Psoas muscle (tissue), 8 donors: ENCODE results near the gene PAN2. TPM values are rescaled to one million over a fixed set of nuclear protein-coding genes. Genes with fewer than 3 reads are reported as not detected.
A peak's percentile ranks its signal among the peaks of the same experiment; 100 is the strongest.
"Not testable (repeated sequence)": the region's sequence is repeated elsewhere in the genome, so short reads cannot be mapped to it uniquely, and the experiment has no call there.

Experiments
- ATAC-seq, 4 donors: fragments of 200-7000 bp; cut with Tn5 transposase; one replicate each; pipeline ENCODE4 v1.9.1; 2020; ENCODE audit warnings: moderate library complexity in 3 of 4, mild to moderate bottlenecking in 2 of 4
- DNase-seq, 2 donors: peaks; one replicate each; pipeline ENCODE4 v3.0.0-alpha.2; 2020
- H3K27ac ChIP-seq: fragments of 200-600 bp; one replicate; pipeline ENCODE4 v1.8.0; 2022
- H3K27me3 ChIP-seq, 3 donors: fragments of 200-600 bp in 1 of 3; one replicate each; pipeline versions ENCODE4 v1.6.1 to v1.8.0; 2013 to 2022; ENCODE audit warnings: low read length in 2 of 3, mild to moderate bottlenecking in 2 of 3, moderate library complexity in 1 of 3; ENCODE audit not compliant: insufficient read depth in 3 of 3
- H3K36me3 ChIP-seq, 2 donors: fragments of 200-600 bp in 1 of 2; one replicate each; pipeline versions ENCODE4 v1.6.1 to v1.8.0; 2013 to 2022; ENCODE audit warnings: low read depth in 1 of 2, mild to moderate bottlenecking in 1 of 2, moderate library complexity in 1 of 2; ENCODE audit not compliant: insufficient read depth in 1 of 2
- H3K4me1 ChIP-seq: fragments of 200-600 bp; one replicate; pipeline ENCODE4 v1.8.0; 2022
- H3K4me3 ChIP-seq: fragments of 200-600 bp; one replicate; pipeline ENCODE4 v1.8.0; 2022; ENCODE audit warnings: mild to moderate bottlenecking
- H3K9me3 ChIP-seq: fragments of 200-600 bp; one replicate; pipeline ENCODE4 v1.8.0; 2022
- WGBS, 3 donors: extraction: QIAGEN DNeasy Blood & Tissue Kit; methylation state at CpG; one replicate each; pipeline versions ENCODE4 v1.1.6 to v1.1.7; 2013; 5-methylcytosine and 5-hydroxymethylcytosine counted together
- intact Hi-C, 2 donors: fragments of 100-400 bp; cut with DNase I; formaldehyde crosslinking; loops; one replicate each; pipeline versions ENCODE4 v1.11.0 to v1.14.2; 2022
- polyA plus RNA-seq, 3 donors: library from polyadenylated mRNA; stranded (reverse); fragments of 200-250 nt; gene quantifications; one replicate each; pipeline ENCODE4 v1.2.3, GENCODE V29; 2013
- total RNA-seq, 4 donors: library from RNA; stranded (reverse); fragmentation: NEBNext Ultra II Directional in 2 of 4; extraction: Animal tissue kit (Norgen Biotek cat#: 25700) in 2 of 4; gene quantifications; one replicate each; pipeline versions ENCODE4 v1.2.1 to v1.2.4, GENCODE V29; 2021 to 2023
- TF ChIP-seq, protein P1 (sequence below): fragments of 200-600 bp; IDR thresholded peaks from one replicate; pipeline ENCODE4 v1.8.0; 2022; ENCODE audit warnings: antibody characterized with exemption
- donor health status: healthy with polysubstance abuse.
- donor health status: DM: no; HTN: no; CAD: no; lungs with moderate emphysema.
- donor health status: Bipolar disorder and iron deficiency.
- donor health status: healthy.
- donor health status: DM: yes; HTN: yes; CAD: no.
- donor health status: DM: no; HTN: no; CAD: no.
- donor health status: DM: no; HTN: no; CAD: no.
- donor health status: DM: yes; HTN: yes; CAD: no.

Gene PAN2
- total and polyA plus RNA-seq, 7 donors: 17.3 to 37.5 (median 25.9) TPM

DNA sequence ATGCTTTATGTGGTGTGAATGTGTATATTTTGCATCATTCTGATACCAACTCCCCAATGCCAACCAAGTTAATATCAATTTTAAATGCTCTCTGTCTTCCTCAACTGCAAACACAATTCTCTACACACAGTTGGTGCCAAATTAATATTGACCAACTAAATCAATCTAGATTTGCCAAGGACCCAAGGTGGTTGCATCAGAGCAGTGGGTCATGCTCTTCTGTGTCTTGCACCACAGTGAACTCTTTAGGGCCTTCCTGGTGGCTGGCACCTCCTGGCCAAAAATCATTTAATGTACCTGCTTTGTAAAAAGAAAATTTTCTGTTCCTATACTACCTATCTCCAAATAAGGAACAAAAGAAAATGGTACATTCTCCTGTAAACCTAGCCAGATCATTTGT is 53.0 kb downstream of the PAN2 start:
- H3K4me3 ChIP-seq: no peak overlapping the region
- H3K36me3 ChIP-seq: peaks cover 29 to 100% of the 10 kb centered on the region in 2 donors
- intact Hi-C loops: no loop called here
- no peak for DNase-seq
- H3K27ac ChIP-seq: no peak overlapping the region
- H3K9me3 ChIP-seq: no peaks in the 10 kb centered on the region
- peak in 2 of 4 donors; percentile 49 to 64 for ATAC-seq
- H3K27me3 ChIP-seq: no peaks in the 10 kb centered on the region
- no peaks in the 10 kb centered on the region for H3K4me1 ChIP-seq
- TF ChIP-seq, protein P1, sequence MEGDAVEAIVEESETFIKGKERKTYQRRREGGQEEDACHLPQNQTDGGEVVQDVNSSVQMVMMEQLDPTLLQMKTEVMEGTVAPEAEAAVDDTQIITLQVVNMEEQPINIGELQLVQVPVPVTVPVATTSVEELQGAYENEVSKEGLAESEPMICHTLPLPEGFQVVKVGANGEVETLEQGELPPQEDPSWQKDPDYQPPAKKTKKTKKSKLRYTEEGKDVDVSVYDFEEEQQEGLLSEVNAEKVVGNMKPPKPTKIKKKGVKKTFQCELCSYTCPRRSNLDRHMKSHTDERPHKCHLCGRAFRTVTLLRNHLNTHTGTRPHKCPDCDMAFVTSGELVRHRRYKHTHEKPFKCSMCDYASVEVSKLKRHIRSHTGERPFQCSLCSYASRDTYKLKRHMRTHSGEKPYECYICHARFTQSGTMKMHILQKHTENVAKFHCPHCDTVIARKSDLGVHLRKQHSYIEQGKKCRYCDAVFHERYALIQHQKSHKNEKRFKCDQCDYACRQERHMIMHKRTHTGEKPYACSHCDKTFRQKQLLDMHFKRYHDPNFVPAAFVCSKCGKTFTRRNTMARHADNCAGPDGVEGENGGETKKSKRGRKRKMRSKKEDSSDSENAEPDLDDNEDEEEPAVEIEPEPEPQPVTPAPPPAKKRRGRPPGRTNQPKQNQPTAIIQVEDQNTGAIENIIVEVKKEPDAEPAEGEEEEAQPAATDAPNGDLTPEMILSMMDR: no peak

DNA sequence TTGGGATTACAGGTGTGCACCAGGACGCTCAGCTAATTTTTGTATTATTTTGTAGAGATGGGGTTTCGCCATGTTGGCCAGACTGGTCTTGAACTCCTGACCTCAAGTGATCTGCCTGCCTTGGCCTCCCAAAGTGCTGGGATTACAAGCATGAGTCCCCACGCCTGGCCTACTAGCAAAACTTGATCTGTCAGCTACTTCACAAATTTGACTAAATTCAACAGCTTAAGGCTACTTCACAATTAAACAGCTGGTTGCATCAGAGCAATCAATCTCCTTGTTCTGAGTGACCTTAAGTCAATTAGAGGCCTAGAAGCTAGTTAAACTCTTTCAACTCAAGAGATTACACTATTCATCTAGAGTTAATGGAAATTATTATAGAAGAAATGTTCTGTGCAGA is 54.9 kb downstream of the PAN2 start:
- TF ChIP-seq, protein P1: no peak
- DNase-seq (no peak), ATAC-seq (no peak)
- no peak overlapping the region for H3K4me3 ChIP-seq
- intact Hi-C loops: no loop called here
- H3K27me3 ChIP-seq: no peaks in the 10 kb centered on the region
- no peaks in the 10 kb centered on the region for H3K4me1 ChIP-seq
- peaks cover 28 to 100% of the 10 kb centered on the region in 2 donors for H3K36me3 ChIP-seq
- H3K9me3 ChIP-seq: no peaks in the 10 kb centered on the region
- 87 to 93% (median 90%) methylated on average over 3 of the region's 3 CpGs for WGBS, 3 donors
- H3K27ac ChIP-seq: no peak overlapping the region

DNA sequence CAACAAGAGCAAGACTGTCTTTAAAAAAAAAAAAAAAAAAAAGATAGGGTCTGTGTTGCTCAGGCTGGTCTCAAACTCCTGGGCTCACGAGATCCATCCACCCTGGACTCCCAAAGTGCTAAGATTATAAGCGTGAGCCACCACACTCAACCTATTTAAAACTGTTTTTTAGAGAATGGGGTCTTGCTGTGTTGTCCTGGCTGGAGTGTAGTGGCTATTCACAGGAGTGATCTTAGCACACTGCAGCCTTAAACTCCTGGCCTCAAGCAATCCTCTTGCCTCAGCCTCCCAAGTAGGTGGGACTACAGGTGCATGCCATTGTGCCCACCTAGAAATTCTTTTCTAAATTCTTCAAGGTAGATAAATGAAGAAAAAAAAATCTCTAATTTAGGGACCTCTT is 59.5 kb downstream of the PAN2 start:
- ATAC-seq (no peak), DNase-seq (no peak)
- Histone ChIP-seq H3K4me1 (peaks cover 31% of the 10 kb centered on the region), H3K27me3 (no peaks in the 10 kb centered on the region), H3K36me3 (peaks cover 15 to 96% of the 10 kb centered on the region in 2 donors), H3K9me3 (no peaks in the 10 kb centered on the region), H3K4me3 (no peak overlapping the region), H3K27ac (no peak overlapping the region)
- whole genome bisulfite sequencing, 3 donors: 93 to 97% (median 95%) methylated on average over 2 of the region's 2 CpGs
- intact Hi-C loops: no loop called here
- TF ChIP-seq, protein P1: no peak

DNA sequence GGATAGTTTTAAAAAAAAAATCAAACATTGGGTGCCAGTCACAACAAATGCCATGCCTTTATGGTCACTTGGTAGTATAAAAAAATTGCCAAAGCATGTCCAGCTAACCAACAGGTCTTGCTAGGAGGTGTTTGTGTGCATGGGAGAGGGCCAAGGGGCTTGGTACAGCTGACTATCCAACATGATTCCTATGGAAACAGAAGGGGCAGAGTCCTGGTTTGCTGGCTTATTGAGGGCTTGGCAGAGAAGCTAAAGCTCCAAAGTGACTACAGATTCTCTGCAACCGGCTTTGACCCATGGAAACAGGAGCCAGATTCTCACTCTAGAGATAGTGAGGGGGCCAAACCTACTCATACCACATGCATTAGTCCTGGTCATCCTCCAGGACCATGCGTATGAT is 61.3 kb downstream of the PAN2 start:
- Histone ChIP-seq H3K4me1 (peaks cover 49% of the 10 kb centered on the region), H3K36me3 (peaks cover 9 to 80% of the 10 kb centered on the region in 2 donors), H3K27ac (peak overlapping the region; percentile 53)
- ATAC-seq, DNase-seq, intact Hi-C loops, H3K27me3 ChIP-seq, H3K9me3 ChIP-seq, H3K4me3 ChIP-seq: not testable (repeated sequence)
- WGBS, 3 donors: 31 to 51% (median 32%) methylated on average over 2 of the region's 2 CpGs

DNA sequence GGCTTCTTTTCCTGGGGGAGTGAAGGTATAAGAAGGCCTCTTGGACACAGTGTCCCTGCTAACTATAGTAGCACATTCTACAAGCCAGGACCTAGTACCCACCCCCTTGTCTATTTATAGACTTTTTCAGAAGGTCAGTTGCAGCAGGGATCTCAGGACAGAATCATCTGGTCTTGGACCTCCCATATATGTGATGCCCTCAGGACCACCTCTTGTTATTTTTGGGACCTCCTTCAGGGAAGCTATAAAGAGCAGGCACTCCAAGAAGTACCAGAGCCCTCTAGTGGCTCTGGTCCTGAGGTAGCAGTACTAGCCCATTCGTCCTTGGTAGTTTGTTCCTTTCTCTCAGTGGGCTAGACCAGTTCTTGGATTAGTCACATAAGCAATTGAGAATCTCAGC is 62.8 kb downstream of the PAN2 start:
- DNase-seq (no peak), ATAC-seq (peak; percentile 61 to 83 (median 74))
- Histone ChIP-seq H3K27me3 (no peaks in the 10 kb centered on the region), H3K9me3 (no peaks in the 10 kb centered on the region), H3K4me1 (peaks cover 55% of the 10 kb centered on the region), H3K27ac (peak overlapping the region; percentile 65), H3K4me3 (peak overlapping the region; percentile 2), H3K36me3 (peaks cover 9 to 66% of the 10 kb centered on the region in 2 donors)
- 3 to 7% (median 7%) methylated on average over 1 of the region's 1 CpG for WGBS, 3 donors
- TF ChIP-seq, protein P1: peak; percentile 45
- intact Hi-C loops: no loop called here
